HG03575 (cell line): Measurements from ENCODE around the gene TAGLN2.

Source experiments
- ATAC-seq: cut with Tn5 transposase; IDR thresholded peaks from one replicate; pipeline ENCODE4 v1.9.1; 2021; ENCODE audit not compliant: unreplicated experiment, insufficient number of reproducible peaks, low FRiP score; ENCODE audit errors: extremely low read depth

TAGLN2 gene

GRCh38 chr1:159938211-159938852 lies 13.0 kb upstream of the TAGLN2 start:
- no peak for ATAC-seq

- ATAC-seq: no peak
These were observed 11.9 kb upstream of the TAGLN2 start for GRCh38 chr1:159937054-159937750.

DNA sequence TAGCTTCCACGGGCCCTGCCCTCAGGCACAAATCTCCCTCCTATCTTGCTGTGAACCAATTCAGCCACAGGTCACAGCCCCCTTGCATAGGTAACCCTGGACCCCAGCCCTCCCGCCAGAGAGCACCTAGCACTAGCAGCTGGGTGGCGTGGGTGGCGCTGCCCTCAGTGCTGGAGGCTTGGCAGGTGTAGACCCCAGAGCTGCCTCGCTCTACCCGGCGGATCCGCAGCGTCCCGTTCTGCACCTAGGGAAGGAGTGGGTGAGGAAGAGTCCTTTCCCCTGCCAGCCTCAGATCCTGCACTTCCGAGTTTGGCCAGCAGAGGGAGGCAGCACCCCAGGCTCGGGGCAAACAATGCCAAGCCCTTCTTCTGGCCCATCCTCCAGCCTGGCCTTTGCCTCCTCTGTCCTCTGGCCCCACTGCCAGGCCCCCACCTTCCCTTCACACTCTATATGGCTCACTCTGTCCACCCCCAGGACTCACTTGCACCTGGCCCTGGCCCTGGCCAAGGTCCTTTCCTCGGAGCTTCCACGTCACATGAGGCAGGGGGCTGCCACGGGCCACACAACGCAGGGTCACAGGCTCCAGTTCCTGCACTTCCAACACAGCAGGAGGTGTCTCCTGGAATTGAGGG lies 11.1 kb upstream of the TAGLN2 start:
- no peak for ATAC-seq

DNA sequence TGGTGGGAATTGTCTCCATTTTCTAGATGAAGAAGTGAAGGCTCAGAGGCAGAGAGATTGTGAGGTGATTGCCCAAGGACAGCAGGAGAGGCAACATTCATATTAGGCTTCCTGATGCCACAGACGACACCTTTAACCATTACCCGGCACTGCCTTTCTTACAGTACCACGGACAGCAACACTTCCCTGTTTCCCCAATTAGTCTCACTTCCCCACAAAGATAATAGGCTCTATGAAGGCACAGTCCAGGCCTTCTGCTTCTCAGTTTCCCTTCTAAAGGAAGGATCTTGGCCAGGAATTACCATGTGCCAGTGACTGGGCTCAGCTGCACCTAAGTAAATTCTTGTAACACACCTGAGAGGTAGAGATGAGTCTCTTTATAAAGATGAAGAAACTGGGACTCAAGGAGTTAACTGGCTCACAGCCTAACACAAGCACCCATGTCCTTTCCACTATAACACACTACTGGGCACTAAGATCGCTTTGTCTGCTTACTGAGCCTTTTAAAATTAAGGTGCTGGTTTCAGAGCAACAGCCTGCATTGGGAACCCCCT lies 10.5 kb upstream of the TAGLN2 start:
- ATAC-seq: no peak

- no peak for ATAC-seq
These were observed 10.0 kb upstream of the TAGLN2 start for GRCh38 chr1:159935305-159935704.

DNA sequence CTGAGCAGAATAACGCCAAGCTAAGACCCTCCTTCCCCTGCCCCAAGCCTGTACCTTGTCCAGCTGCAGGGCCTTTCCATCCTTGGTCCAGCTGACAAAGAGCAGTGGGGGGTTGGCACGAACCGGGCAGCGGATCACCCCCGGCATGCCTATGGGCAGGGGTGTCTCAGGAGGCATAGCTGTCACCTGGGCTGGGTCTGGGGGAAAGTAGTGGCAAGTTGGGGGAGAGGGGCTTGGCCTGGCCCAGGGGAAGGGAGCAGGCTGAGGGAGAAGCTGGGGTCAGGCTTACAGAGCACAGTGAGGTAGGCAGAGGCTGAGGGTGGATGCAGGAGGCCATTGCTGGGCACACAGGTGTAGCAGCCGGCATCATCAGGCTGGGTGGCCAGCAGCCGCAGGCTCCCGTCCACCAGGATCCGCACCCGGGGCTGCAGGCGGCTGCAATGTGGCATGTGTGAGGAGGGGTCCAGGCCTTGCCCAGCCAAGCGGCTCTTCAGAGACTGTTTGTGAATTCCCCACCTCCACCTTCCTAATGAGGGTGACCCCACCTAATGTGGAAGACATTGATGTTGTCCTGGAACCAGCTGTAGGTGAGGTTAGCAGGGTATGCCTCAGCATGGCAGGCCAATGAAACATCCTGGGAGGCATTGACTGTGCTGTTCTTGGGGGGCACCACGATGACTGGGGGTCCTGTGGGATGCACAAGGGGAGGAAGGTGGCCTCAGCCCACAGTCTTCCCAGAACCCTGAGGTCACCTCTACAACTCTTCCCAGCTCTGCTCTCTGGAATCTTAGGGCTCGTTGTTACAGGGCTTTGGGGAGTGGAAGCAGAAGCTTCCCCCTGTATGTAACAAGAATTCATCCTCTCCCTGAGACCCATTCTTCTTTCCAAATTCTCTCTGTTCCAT lies 9.1 kb upstream of the TAGLN2 start:
- ATAC-seq: no peak

DNA sequence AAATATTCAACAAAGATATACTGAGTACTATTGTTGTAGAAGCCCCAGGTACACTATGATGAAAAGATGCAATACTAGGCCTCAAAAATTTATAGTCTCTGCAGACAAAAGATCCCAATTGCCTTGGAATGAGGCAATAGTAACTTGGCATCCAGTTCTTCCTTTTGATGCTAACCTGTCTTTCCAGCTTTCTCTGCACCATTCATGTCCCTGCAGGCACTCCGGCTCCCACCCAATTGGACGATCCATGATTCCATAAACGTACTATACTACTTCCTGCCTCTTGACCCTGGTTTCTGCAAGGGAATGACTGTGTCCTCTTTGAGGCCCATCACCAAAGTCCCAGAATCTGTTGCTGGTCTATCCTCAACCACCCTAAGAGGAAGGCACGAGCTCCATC lies 8.0 kb upstream of the TAGLN2 start:
- no peak for ATAC-seq

- ATAC-seq: no peak
These were observed 7.3 kb upstream of the TAGLN2 start for GRCh38 chr1:159932296-159933285.

DNA sequence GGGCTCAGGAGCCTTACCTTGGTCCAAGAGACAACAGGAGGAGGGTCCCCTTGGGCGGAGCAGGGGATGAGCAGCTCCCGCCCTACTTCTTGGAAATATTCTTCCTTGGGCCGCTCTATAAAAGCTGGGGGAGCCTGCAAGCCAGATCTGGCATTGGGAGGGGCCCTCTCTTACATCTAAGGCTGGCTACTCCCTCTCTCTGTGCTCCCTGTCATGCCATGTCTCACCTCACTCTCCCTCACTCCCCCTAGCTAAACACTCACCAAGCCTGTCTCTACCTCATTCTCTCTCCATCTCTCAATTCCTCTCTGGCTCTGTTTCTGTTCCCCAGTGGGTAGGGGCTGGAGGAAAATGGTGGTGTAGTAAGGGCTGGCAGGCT lies 6.5 kb upstream of the TAGLN2 start:
- no peak for ATAC-seq

GRCh38 chr1:159931101-159931794 lies 5.9 kb upstream of the TAGLN2 start:
- ATAC-seq: no peak

DNA sequence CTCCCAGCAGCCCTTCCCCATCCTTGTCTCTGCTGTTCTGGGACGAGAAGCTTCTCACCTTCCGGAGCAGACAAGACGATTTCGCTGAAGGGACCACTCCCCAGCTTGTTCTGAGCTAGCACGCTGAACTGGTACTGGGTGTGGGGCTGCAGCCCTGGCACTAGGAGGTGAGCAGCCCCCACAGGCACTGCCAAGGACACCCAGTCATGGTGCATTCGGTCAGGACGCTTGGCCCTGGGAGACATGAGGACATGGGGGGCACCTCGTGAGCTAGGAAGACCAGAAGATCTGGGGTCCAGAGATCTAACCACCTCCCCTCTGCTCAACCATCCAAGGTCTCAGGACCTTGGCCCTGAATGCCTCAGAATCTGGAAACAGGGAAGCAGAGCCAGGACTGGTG lies 5.3 kb upstream of the TAGLN2 start:
- ATAC-seq: no peak

- no peak for ATAC-seq
These were observed 4.9 kb upstream of the TAGLN2 start for GRCh38 chr1:159930216-159930615.

- no peak for ATAC-seq
These were observed 4.1 kb upstream of the TAGLN2 start for GRCh38 chr1:159929155-159930051.

GRCh38 chr1:159928491-159929050 lies 3.3 kb upstream of the TAGLN2 start:
- no peak for ATAC-seq

DNA sequence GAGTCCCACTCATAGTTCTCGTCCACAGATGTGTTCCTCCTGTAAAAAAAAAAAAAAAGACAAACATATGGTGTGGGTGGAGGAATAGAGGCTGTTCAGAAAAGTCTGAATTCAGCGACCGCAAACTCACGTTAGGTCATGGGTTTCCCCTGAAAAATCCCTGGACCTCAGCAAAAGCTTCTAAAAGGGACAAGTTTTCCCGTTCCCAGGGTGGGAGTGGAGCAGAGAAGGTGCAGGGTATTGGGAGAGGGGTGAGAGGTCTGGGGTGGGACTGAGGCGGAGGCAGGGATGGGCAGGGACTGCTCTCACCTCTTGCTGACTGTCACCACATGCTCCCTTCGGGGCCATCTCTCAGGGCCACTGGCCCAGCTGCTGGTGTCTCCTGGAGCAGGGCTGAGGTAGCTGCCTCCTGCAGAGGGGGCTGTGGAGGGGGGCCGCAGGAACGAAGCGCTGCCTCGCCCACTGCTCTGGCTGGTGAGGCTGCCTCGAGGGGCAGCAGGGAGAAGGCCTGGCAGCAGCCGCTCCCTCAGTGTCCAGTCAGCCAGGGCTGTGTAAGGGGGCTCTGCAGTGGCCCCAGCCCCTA lies 2.6 kb upstream of the TAGLN2 start:
- no peak for ATAC-seq

GRCh38 chr1:159927211-159927848 lies 2.0 kb upstream of the TAGLN2 start:
- no peak for ATAC-seq
